Muscle of arm (tissue), 14 donors: Measurements from ENCODE around the gene OR2L2. TPM values are rescaled to one million over a fixed set of nuclear protein-coding genes. Genes with fewer than 3 reads are reported as not detected.
"Not testable (repeated sequence)": the region's sequence is repeated elsewhere in the genome, so short reads cannot be mapped to it uniquely, and the experiment has no call there.

Experiments used
- DNase-seq: peaks from one replicate; pipeline ENCODE4 v3.0.0-alpha.2; 2013
- long read RNA-seq, 11 donors: transcript quantifications; one replicate each; lab custom pipeline, GENCODE V29; 2026
- polyA plus RNA-seq, 12 donors: library from polyadenylated mRNA; unstranded; fragments of 120-200 nt; gene quantifications; one replicate each; pipeline ENCODE4 v1.2.1, GENCODE V29; 2013; ENCODE audit not compliant: insufficient read length in 12 of 12

OR2L2 gene
- under 1 TPM in 2 of 12 donors, not detected in 10; 0.05 to 0.07 TPM for polyA plus RNA-seq
- long read RNA-seq, donor 1: 0 reads
- long read RNA-seq, donor 2: 0 reads
- long read RNA-seq, donor 3: 0 reads
- long read RNA-seq, donor 4: 0 reads
- long read RNA-seq, donor 5: 0 reads
- long read RNA-seq, donor 6: 0 reads
- long read RNA-seq, donor 7: 0 reads
- long read RNA-seq, donor 8: 0 reads
- long read RNA-seq, donor 9: 0 reads
- long read RNA-seq, donor 10: 0 reads
- long read RNA-seq, donor 11: 0 reads

DNA sequence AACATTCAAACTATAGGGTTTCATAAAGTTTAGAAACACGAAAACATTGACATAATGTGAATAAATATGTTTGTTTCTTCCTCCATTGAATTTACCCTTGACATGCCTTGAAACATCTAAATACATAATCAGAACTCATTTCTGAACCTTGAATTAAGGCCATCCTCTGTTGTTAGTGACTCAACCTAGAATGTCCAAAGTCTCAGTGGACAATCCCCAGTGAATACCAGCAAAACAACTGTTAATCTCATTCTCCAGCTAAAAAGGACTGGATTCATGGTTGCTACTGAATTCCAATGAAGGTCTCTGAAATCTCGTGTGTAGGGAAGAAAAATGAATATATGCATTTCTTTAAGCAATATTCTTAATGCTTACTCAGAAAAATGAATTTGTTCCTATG, at the start of gene OR2L2:
OR2L2 (plus strand) TSS at position 301 of the 400 bp plus-strand sequence. CDS start 8,198 bp downstream, outside the sequence.
- no peak for DNase-seq

GRCh38 chr1:247992986-247993385, 36.9 kb upstream of the OR2L2 start:
- DNase-seq: no peak

DNA sequence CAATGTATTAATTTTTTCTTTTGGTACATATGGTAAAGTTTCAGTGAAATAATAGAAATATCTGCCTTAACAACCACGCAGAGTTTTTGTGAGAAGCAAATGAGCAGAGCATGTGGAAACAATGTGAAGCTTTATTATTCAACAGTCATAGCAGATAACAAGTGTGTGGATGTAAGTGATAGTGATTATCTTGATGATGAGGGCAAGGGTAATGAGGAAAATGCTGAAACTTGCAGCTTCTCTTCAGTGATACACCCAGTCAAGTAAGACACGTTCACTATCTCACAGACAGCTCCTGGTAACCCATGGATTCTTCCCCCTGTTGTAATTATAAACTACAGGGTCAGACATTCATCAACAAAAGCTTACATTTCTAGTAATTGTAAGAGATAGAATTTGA, 31.1 kb upstream of the OR2L2 start:
- DNase-seq: no peak

- DNase-seq: no peak
Observed at GRCh38 chr1:248000169-248000568, 29.7 kb upstream of the OR2L2 start.

GRCh38 chr1:248007778-248008177, 22.1 kb upstream of the OR2L2 start:
- no peak for DNase-seq

- no peak for DNase-seq
Observed at GRCh38 chr1:248009681-248010080, 20.2 kb upstream of the OR2L2 start.

DNA sequence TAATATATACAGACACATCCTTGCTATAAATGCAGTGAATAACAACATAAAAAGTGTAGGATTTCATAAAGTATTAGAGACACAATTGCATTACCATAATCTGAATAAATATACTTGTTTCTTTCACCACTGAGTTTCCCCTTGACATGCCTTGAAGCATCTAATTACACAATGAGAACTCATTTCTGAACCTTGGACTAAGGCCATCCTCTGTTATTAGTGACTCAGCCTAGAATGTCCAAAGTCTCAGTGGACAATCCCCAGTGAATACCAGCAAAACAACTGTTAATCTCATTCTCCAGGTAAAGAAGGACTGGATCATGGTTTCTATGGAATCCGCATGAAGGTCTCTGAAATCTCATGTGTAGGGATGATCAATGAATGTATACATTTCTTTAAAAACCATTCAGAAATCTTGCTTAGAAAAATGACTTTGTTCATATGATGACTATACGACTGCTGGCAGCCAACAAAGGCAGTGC, 16.6 kb upstream of the OR2L2 start, which contains the start of gene OR2L5:
OR2L5 (plus strand) TSS at position 432 of the 482 bp plus-strand sequence. CDS start 8,288 bp downstream, outside the sequence.
- no peak for DNase-seq

- no peak for DNase-seq
Observed at GRCh38 chr1:248015803-248016202, 14.1 kb upstream of the OR2L2 start.

DNA sequence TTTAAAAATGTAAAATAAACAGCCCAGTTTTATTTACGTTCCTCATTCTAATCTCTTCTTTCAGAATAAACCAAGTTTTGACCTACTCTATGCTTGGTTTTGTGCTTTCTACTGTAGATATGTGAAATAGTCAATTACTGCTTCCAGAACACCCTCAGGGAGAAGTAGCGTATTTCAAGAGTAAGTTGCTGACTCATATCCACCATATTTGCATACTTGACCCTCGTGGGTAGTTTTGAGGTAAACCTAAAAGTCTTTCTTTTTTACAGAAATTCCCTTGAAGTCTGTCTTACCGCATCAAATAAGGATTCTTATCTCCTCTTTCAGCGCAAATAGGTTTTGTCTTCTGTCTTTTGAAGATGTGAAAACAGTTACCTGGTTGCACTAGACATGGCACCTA, 15.3 kb downstream of the OR2L2 start:
- no peak for DNase-seq

- no peak for DNase-seq
Observed at GRCh38 chr1:248046536-248046935, 16.7 kb downstream of the OR2L2 start, which contains the start of gene OR2L3. Gene OR2L3 (plus strand): TSS chr1:248046836. CDS start chr1:248060682, 13,846 bp downstream.

DNA sequence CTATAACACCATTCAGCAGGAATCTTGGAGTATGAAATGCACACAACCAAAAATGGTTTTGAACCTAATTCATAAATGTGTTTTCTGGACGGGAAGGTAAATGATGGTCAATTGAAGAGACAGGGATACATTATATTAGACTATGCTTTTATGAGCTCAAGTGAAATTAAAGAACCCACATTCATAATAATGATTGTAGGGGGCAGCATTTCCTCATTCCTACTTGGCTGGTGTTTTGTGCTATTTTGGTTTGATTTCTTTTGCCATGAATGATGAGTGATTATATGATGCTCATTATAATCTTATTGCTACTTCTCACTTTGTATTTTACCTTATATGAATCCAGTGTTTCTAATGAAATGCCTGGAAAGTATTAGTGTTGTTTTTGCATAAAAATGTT, 17.1 kb downstream of the OR2L2 start:
- DNase-seq: no peak

DNA sequence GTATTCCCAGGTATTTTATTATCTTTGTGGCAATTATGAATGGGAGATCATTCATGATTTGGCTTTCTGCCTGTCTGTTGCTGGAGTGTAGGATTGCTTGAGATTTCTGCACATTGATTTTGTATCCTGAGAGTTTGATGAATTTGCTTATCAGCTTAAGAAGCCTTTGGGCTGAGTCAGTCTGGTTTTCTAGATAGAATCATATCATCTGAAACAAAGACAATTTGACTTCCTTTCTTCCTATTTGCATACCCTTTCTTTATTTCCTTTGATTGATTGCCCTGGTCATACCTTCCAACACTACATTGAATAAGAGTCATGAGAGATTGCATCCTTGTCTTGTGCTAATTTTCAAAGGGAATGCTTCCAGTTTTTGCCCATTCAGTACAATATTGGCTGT, 24.8 kb downstream of the OR2L2 start:
- no peak for DNase-seq

DNA sequence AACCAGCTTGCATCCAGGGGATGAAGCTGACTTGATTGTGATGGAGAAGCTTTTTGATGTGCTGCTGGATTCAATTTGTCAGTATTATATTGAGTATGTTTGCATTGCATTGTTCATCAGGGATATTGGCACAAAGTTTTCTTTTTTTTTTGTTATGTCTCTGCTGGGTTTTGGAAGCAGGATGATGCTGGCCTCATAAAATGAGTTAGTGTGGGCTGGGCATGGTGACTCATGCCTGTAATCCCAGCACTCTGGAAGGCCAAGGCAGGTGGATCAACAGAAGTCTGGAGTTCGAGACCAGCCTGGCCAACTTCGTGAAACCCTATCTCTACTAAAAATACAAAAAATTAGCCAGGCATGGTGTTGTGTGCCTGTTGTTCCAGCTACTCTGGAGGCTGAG, 25.4 kb downstream of the OR2L2 start:
- no peak for DNase-seq

DNA sequence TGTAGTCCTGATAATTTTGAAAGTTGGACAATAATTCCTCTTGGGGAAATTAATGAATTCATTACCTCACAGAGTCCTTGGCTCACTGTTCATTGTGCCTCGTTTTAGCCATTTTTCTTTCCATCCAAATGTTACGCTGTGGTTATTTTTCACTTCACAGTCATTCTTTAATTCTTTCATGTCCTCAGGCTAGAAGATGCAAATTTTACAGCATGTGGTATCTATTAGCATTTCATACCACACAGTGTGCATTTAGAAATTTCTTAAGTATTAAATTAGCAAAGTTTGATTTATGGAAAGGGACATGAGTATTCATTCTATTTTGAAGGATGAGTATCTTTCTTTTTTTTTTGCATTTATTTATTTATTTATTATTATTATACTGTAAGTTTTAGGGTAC, 35.2 kb downstream of the OR2L2 start:
- DNase-seq: no peak

GRCh38 chr1:248065604-248066003, 35.7 kb downstream of the OR2L2 start:
- no peak for DNase-seq

DNA sequence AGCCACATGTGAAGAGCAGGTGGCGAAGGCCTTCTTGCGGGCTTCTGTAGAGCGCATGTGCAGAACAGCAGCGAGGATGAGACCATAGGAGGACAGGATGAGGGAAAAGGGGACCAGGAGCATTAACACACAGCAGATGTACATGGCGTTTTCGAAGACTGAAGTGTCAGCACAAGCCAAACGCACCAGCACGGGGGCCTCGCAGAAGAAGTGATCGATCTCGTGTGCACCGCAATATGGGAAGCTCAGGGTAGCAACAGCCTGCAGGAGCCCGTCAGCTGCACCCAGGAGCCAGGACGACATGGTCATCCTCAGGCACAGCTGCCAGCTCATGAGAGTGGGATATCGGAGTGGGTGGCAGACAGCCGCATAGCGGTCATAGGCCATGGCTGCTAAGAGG, 54.0 kb downstream of the OR2L2 start:
- not testable (repeated sequence) for DNase-seq

Other genes starting within 250 kb of the OR2L2 start
- gene OR14A16, start 206.0 kb upstream of the OR2L2 start, polyA plus RNA-seq: not detected
- not detected for gene OR11L1, start 188.2 kb upstream of the OR2L2 start, polyA plus RNA-seq
- 1 to 10 TPM in 11 of 12 donors, not detected in 1; 1.2 to 7.8 (median 3.5) TPM for gene TRIM58, start 172.9 kb upstream of the OR2L2 start, polyA plus RNA-seq
- 1 to 10 TPM in 5 of 12 donors, under 1 TPM in 4, not detected in 3; 0.50 to 2.5 (median 1.0) TPM for gene OR2W3, start 134.5 kb upstream of the OR2L2 start, polyA plus RNA-seq
- gene OR2T8, start 109.8 kb upstream of the OR2L2 start, polyA plus RNA-seq: under 1 TPM in 2 of 12 donors, not detected in 10; 0.20 to 0.40 TPM
- not detected for gene OR2AJ1, start 105.2 kb upstream of the OR2L2 start, polyA plus RNA-seq
- gene OR2L8, start 81.2 kb upstream of the OR2L2 start, polyA plus RNA-seq: not detected
- not detected for gene OR2AK2, start 64.8 kb upstream of the OR2L2 start, polyA plus RNA-seq
- not detected for gene OR2L5, start 16.4 kb upstream of the OR2L2 start, polyA plus RNA-seq
- not detected for gene OR2L3, start 16.8 kb downstream of the OR2L2 start, polyA plus RNA-seq
- gene OR2L13, start 65.1 kb downstream of the OR2L2 start, polyA plus RNA-seq: not detected
- not detected for gene OR2M5, start 115.1 kb downstream of the OR2L2 start, polyA plus RNA-seq
- not detected for gene OR2M2, start 144.8 kb downstream of the OR2L2 start, polyA plus RNA-seq
- gene OR2M3, start 167.2 kb downstream of the OR2L2 start, polyA plus RNA-seq: under 1 TPM in 4 of 12 donors, not detected in 8; 0.03 to 0.04 (median 0.03) TPM
- under 1 TPM in 6 of 12 donors, not detected in 6; 0.03 to 0.07 (median 0.04) TPM for gene OR2M4, start 201.3 kb downstream of the OR2L2 start, polyA plus RNA-seq
- not detected for gene OR2T33, start 247.9 kb downstream of the OR2L2 start, polyA plus RNA-seq